Upper lobe of left lung (tissue), 4 donors: ENCODE results near the gene TTC3.

Experiments used
- CTCF ChIP-seq, 6 experiments: fragments of 450-650 bp in 4 of 6; fragments of 200-600 bp in 2 of 6; sonication (generic) in 2 of 6; IDR thresholded peaks; one replicate each; pipeline ENCODE4 v1.5.1; 2016 to 2019; ENCODE audit warnings: antibody characterized with exemption in 6 of 6
- POLR2A ChIP-seq, 4 donors: fragments of 450-650 bp; IDR thresholded peaks; one replicate each; pipeline ENCODE4 v1.5.1; 2016 to 2017; ENCODE audit warnings: antibody characterized with exemption in 4 of 4, mild to moderate bottlenecking in 2 of 4
- POLR2AphosphoS5 ChIP-seq, 2 donors: sonication (generic); formaldehyde crosslinking; IDR thresholded peaks; one replicate each; pipeline ENCODE4 v1.5.1; 2017; ENCODE audit warnings: antibody characterized with exemption in 2 of 2

- TF ChIP-seq CTCF (IDR thresholded peaks at IDR 0.05) (no peak), POLR2AphosphoS5 (IDR thresholded peaks at IDR 0.05) (no peak), POLR2A (IDR thresholded peaks at IDR 0.05) (no peak)
Measured at GRCh38 chr21:37106998-37107397, 33.9 kb downstream of the TTC3 start.
